ENCODE data around the gene SLX4IP. TPM values are rescaled to one million over a fixed set of nuclear protein-coding genes. Genes with fewer than 3 reads are reported as not detected.

SLX4IP gene
- total RNA-seq, 1 donor from 2014 or later = 4.6 TPM

GRCh38 chr20:10532361-10532760 lies 97.3 kb downstream of the SLX4IP start:
- ATAC-seq (no peak), DNase-seq (ENCODE audit: low spot score) (no peak)
- intact Hi-C loops (cut with DNase I) = no loop called here

GRCh38 chr20:10536531-10536930 lies 101.4 kb downstream of the SLX4IP start:
- no peak for ATAC-seq
- intact Hi-C loops (cut with DNase I) = no loop called here
- DNase-seq (ENCODE audit: low spot score) = no peak

- no peak for DNase-seq (ENCODE audit: low spot score)
- no peak for ATAC-seq
- intact Hi-C loops (cut with DNase I) = no loop called here
Measured at GRCh38 chr20:10537850-10538480, 102.9 kb downstream of the SLX4IP start.

- intact Hi-C loops (cut with DNase I) = no loop called here
- DNase-seq (ENCODE audit: low spot score) (no peak), ATAC-seq (no peak)
Measured at GRCh38 chr20:10538768-10539167, 103.7 kb downstream of the SLX4IP start.

- intact Hi-C loops (cut with DNase I) = no loop called here
- DNase-seq (ENCODE audit: low spot score) = no peak
- ATAC-seq = no peak
Measured at GRCh38 chr20:10539818-10540553, 104.9 kb downstream of the SLX4IP start.

- peak; percentile 76 for ATAC-seq
- intact Hi-C loops (cut with DNase I) = no loop called here
Measured at GRCh38 chr20:10540636-10541493, 105.8 kb downstream of the SLX4IP start.

GRCh38 chr20:10541668-10542411 lies 106.7 kb downstream of the SLX4IP start:
- DNase-seq (ENCODE audit: low spot score) (no peak), ATAC-seq (no peak)
- intact Hi-C loops (cut with DNase I) = no loop called here

More at GRCh38 chr20:10540636-10541493, 105.8 kb downstream of the SLX4IP start:
- no peak for DNase-seq (ENCODE audit: low spot score)

- intact Hi-C loops (cut with DNase I) = no loop called here
- DNase-seq (ENCODE audit: low spot score) (no peak), ATAC-seq (no peak)
Measured at GRCh38 chr20:10542442-10542841, 107.3 kb downstream of the SLX4IP start.

GRCh38 chr20:10543480-10543879 lies 108.4 kb downstream of the SLX4IP start:
- intact Hi-C loops (cut with DNase I) = no loop called here
- DNase-seq (ENCODE audit: low spot score) = no peak
- no peak for ATAC-seq

GRCh38 chr20:10547276-10548114 lies 112.4 kb downstream of the SLX4IP start:
- ATAC-seq (no peak), DNase-seq (ENCODE audit: low spot score) (no peak)
- intact Hi-C loops (cut with DNase I) = no loop called here

GRCh38 chr20:10549511-10549910 lies 114.4 kb downstream of the SLX4IP start:
- DNase-seq (ENCODE audit: low spot score) = no peak
- ATAC-seq = no peak
- intact Hi-C loops (cut with DNase I) = no loop called here

GRCh38 chr20:10550204-10551118 lies 115.4 kb downstream of the SLX4IP start:
- intact Hi-C loops (cut with DNase I) = no loop called here
- ATAC-seq = no peak
- no peak for DNase-seq (ENCODE audit: low spot score)

- intact Hi-C loops (cut with DNase I) = no loop called here
- DNase-seq (ENCODE audit: low spot score) = no peak
- peak; percentile 56 for ATAC-seq
Measured at GRCh38 chr20:10551732-10552724, 116.9 kb downstream of the SLX4IP start.

- ATAC-seq (peak; percentile 76), DNase-seq (ENCODE audit: low spot score) (peak; percentile 80)
- intact Hi-C loops (cut with DNase I) = no loop called here
Measured at GRCh38 chr20:10553326-10553984, 118.3 kb downstream of the SLX4IP start.

- ATAC-seq (no peak), DNase-seq (ENCODE audit: low spot score) (no peak)
- intact Hi-C loops (cut with DNase I) = no loop called here
Measured at GRCh38 chr20:10554285-10554684, 119.2 kb downstream of the SLX4IP start.

- no peak for ATAC-seq
- intact Hi-C loops (cut with DNase I) = no loop called here
Measured at GRCh38 chr20:10555393-10555792, 120.3 kb downstream of the SLX4IP start.

More at GRCh38 chr20:10555393-10555792, 120.3 kb downstream of the SLX4IP start:
- no peak for DNase-seq (ENCODE audit: low spot score)
